Spleen (tissue), 7 donors: ENCODE measurements around the gene CDKN1A.

ENCODE experiments used
- CTCF ChIP-seq, 11 experiments: fragments of 200-600 bp in 7 of 11; fragments of 450-650 bp in 4 of 11; sonication (generic) in 4 of 11; IDR thresholded peaks in 8 of 11; conservative IDR thresholded peaks in 3 of 11; 1 replicate in 7 of 11; 2 replicates in 4 of 11; pipeline versions ENCODE4 v1.4.0 to v1.8.0; 2016 to 2021; ENCODE audit warnings: antibody characterized with exemption in 11 of 11, inconsistent platforms in 4 of 11, mild to moderate bottlenecking in 1 of 11
- POLR2A ChIP-seq, 3 donors: fragments of 450-650 bp; IDR thresholded peaks; one replicate each; pipeline ENCODE4 v1.5.1; 2017; ENCODE audit warnings: antibody characterized with exemption in 3 of 3, mild to moderate bottlenecking in 1 of 3
- POLR2AphosphoS5 ChIP-seq, 3 donors: sonication (generic); formaldehyde crosslinking; IDR thresholded peaks; one replicate each; pipeline ENCODE4 v1.5.1; 2017; ENCODE audit warnings: antibody characterized with exemption in 3 of 3
- donor health status: DM: no; HTN: no; CAD: no; lungs with moderate emphysema.
- donor health status: DM: no; HTN: no; CAD: no.
- donor health status: DM: no; HTN: no; CAD: no.

GRCh38 chr6:36706339-36706738, 27.8 kb downstream of the CDKN1A start:
- TF ChIP-seq POLR2AphosphoS5 (IDR thresholded peaks at IDR 0.05) (no peak), CTCF (IDR thresholded peaks at IDR 0.05 in 8 of 11, conservative IDR thresholded peaks at IDR 0.05 in 3 of 11) (no peak), POLR2A (IDR thresholded peaks at IDR 0.05) (no peak)
